ENCODE results near the gene CETP.

GRCh38 chr16:56987692-56988091 is 25.9 kb downstream of the CETP start:
- TF ChIP-seq CTCF (IDR thresholded peaks at IDR 0.05 in 4 of 5, conservative IDR thresholded peaks at IDR 0.05 in 1 of 5) (no peak), POLR2A (IDR thresholded peaks at IDR 0.05) (no peak)
